Measurements from ENCODE around the gene DNAJC5G. TPM values are rescaled to one million over a fixed set of nuclear protein-coding genes. Genes with fewer than 3 reads are reported as not detected.

Gene DNAJC5G
- total RNA-seq, 1 experiment from 2014 or later: 0.37 TPM

GRCh38 chr2:27255660-27256059 is 19.6 kb upstream of the DNAJC5G start:
- no CpG with 5 or more reads among the region's 1 CpG for WGBS (ENCODE audit: extremely low coverage, insufficient read length, low lambda C conversion rate)
- Histone ChIP-seq H3K9ac (ENCODE audit: extremely low read depth, insufficient read length, low read length) (no peak overlapping the region), H2BK120ac (ENCODE audit: low read depth, low read length, poor library complexity, severe bottlenecking) (no peak overlapping the region), H3K4ac (ENCODE audit: low read depth, low read length) (no peak overlapping the region), H2BK20ac (ENCODE audit: low read depth, low read length, poor library complexity, severe bottlenecking) (no peak overlapping the region), H4K5ac (ENCODE audit: insufficient read length, low read depth, low read length) (no peak overlapping the region), H2AFZ (ENCODE audit: low read length) (no peak overlapping the region), H3K79me1 (ENCODE audit: insufficient read depth, low read depth, low read length, poor library complexity, severe bottlenecking) (no peaks in the 10 kb centered on the region), H4K91ac (ENCODE audit: insufficient read length, low read depth, low read length) (no peak overlapping the region), H2BK15ac (ENCODE audit: low read depth, low read length) (no peak overlapping the region), H3K9me3 (ENCODE audit: control insufficient read depth, low read depth, low read length) (no peaks in the 10 kb centered on the region), H3K56ac (ENCODE audit: insufficient read length, low read depth, low read length) (no peak overlapping the region), H3K79me2 (ENCODE audit: insufficient read depth, low read length) (no peaks in the 10 kb centered on the region), H2AK5ac (ENCODE audit: insufficient read length, low read length) (no peak overlapping the region), H4K20me1 (ENCODE audit: control insufficient read depth, insufficient read depth, insufficient read length) (no peaks in the 10 kb centered on the region), H3T11ph (ENCODE audit: low read length) (no peak overlapping the region), H3K23me2 (ENCODE audit: insufficient read length, low read depth, low read length, poor library complexity, severe bottlenecking) (no peaks in the 10 kb centered on the region), H2BK12ac (ENCODE audit: insufficient read length, low read depth, low read length) (no peak overlapping the region), H3K27ac (ENCODE audit: insufficient read length, low read depth, low read length) (no peak overlapping the region), H3K18ac (ENCODE audit: insufficient read length, low read depth, low read length) (no peak overlapping the region), H3K14ac (ENCODE audit: insufficient read depth, low read length) (no peak overlapping the region), H2BK5ac (ENCODE audit: insufficient read length, low read length) (no peak overlapping the region), H3K23ac (ENCODE audit: insufficient read length, low read depth, low read length) (no peak overlapping the region), H3K4me2 (ENCODE audit: insufficient read depth, insufficient read length, low read length) (no peak overlapping the region), H3K27me3 (ENCODE audit: insufficient read depth, low read length) (peaks cover under 1% of the 10 kb centered on the region; the same call in 1 of the 2 replicates), H4K8ac (replicated peaks; ENCODE audit: insufficient read length, low read depth, low read length) (no peak overlapping the region), H3K4me1 (ENCODE audit: insufficient read depth, low read length) (no peaks in the 10 kb centered on the region)
- Mint-ChIP-seq H3K27me3 (ENCODE audit: low read depth) (peaks cover 65% of the 10 kb centered on the region), H3K4me3 (no peak overlapping the region), H3K27ac (no peak overlapping the region), H3K4me1 (peaks cover 12 to 15% of the 10 kb centered on the region in 2 experiments), H3K36me3 (ENCODE audit: insufficient read depth in 1 of 3, low read depth in 3 of 3) (no peaks in the 10 kb centered on the region), H3K9me3 (no peaks in the 10 kb centered on the region)
- no peak for DNase-seq
- TF ChIP-seq CTCF (conservative IDR thresholded peaks at IDR 0.05): no peak
